ENCODE data around the gene DSG1.

The DSG1 gene

GRCh38 chr18:31354990-31355389, 37.0 kb downstream of the DSG1 start:
- no peak for DNase-seq

DNA sequence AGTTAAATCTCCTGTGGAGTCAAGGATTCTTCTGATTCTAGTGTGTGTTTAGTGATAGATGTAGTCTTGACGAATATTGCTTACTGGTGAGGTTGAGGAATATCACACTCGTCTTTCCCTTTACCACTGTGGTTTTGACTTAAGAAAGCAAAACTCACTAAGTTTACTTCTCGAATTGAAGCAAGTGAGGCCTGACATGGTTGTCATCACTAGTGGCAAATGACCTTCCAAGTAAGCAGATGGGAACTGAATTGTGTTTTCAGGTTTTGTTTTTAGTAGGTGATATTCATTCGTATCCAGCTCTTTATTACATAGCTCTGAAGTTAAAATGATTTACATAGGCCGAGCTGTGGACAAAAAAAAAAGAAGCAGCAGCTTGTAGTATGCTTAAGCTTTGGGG, 38.1 kb downstream of the DSG1 start:
- no peak for DNase-seq

GRCh38 chr18:31364190-31364589, 46.2 kb downstream of the DSG1 start:
- DNase-seq, result no peak

- no peak for DNase-seq
Measured at GRCh38 chr18:31369478-31369877, 51.5 kb downstream of the DSG1 start.

DNA sequence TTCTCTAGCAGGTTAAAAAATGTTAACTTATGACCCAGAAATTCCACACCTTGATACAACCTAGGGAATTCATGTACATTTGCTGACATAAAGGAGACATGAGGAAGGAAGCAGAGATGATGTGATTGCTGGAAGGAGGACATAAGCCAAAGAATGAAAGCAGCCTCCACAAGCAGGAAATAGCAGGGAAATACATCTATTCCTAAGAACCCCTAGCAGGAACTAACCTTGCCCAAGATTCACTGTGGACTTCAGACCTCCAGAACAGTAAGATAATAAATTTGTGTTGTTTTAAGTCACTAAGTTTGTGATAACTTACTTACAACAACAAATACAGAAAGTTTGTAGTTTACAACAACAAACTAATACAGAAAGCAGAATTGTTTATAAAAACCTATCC, 54.0 kb downstream of the DSG1 start:
- DNase-seq, result no peak

DNA sequence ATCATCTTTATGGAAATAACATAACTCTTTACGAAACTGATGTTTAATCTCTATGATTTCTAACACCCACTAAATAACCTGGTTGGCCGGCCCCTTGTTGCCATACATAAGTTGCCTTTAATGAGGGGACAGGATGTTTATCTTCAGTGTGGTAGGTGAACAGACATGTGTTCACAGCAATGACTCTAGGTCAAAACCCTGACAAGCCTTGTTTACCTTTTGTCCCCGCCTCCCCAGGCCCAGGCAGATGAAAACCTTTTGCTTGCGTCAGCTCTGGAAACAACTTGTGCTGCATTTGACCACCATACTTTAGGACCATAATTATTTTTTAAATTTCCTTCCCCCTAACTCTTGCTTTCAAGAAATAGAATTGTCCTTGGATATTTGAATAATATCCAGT, 55.7 kb downstream of the DSG1 start:
- no peak for DNase-seq

DNA sequence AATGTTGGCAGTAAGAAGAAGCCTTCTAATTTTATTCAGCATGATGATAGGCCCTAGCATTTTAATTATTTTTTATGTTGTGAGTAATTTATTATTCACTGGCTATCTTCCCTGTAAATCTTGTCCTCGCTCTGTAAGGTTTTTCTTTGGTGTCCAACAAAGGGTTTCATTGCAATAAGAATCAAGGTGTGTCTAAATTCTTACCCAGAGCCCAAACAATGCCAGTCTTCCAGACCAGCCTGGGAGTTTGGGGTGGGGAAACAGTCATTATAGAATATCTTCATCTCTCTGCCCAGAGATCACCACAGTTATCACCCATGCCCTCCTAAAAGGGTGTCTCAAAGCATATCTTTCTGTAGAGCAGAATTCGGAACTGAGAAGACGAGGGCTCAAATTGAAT, 58.5 kb downstream of the DSG1 start, which contains the start of gene DSG4:
Gene DSG4 (plus strand): TSS at position 301 of the 400 bp plus-strand sequence. CDS start 135 bp downstream, outside the sequence.
- DNase-seq, result no peak

DNA sequence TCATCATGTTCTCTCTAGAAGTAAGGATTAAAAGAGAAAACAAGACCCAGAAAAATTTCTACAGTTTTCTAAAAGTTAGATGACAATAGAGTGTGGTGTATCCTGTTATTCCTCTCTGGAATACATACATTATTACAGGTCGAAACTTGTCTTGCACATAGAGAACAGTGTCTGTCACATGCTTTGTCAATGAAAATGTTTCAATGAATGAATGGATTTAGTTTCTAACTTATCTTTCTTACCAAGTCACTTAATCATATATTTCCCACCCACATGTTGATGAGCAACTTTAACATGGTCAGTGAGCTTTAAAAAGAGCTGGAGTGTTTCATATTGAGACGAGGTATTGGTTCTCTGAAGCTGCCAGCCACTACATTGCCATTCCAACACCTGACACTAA, 63.0 kb downstream of the DSG1 start:
- no peak for DNase-seq

DNA sequence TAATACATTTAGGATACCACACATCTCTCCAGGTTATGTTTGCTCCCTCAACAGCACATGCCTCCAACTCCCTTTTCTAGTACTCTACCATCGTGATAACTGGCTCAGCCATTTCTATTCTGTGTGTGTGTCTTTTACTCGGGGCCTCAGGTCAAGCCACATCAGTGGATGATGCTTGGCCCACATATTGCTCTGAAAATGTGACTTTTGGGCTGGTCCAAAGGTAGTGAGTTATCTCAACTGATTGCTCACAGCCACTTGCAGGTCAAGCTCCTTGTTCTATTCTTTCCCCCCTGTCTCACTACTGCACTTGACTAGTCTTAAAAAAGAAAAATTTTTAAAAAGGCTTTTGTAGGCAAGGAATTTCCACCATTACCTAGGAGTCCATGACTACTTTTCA, 64.1 kb downstream of the DSG1 start:
- no peak for DNase-seq

GRCh38 chr18:31386741-31387140, 68.8 kb downstream of the DSG1 start:
- no peak for DNase-seq

DNA sequence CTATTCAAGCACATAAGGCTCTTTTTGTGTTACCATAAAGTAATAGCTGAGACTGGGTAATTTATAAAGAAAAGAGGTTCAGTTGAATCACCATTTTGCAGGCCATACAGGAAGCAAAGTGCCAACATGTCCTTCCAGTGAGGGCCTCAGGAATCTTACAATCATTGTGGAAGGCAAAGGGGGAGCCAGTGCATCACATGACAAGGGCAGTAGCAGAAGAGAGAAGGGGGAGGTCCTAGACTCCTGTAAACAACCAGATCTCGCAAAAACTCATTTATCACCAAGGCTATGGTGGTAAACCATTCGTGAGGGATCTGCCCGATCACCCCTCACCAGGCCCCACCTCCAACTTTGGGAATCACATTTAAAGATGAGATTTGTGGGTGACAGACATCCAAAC, 75.3 kb downstream of the DSG1 start:
- no peak for DNase-seq

- DNase-seq, result no peak
Measured at GRCh38 chr18:31396796-31397612, 79.0 kb downstream of the DSG1 start.

GRCh38 chr18:31398191-31398590, 80.2 kb downstream of the DSG1 start:
- no peak for DNase-seq

GRCh38 chr18:31399306-31400032, 81.5 kb downstream of the DSG1 start:
- no peak for DNase-seq

DNA sequence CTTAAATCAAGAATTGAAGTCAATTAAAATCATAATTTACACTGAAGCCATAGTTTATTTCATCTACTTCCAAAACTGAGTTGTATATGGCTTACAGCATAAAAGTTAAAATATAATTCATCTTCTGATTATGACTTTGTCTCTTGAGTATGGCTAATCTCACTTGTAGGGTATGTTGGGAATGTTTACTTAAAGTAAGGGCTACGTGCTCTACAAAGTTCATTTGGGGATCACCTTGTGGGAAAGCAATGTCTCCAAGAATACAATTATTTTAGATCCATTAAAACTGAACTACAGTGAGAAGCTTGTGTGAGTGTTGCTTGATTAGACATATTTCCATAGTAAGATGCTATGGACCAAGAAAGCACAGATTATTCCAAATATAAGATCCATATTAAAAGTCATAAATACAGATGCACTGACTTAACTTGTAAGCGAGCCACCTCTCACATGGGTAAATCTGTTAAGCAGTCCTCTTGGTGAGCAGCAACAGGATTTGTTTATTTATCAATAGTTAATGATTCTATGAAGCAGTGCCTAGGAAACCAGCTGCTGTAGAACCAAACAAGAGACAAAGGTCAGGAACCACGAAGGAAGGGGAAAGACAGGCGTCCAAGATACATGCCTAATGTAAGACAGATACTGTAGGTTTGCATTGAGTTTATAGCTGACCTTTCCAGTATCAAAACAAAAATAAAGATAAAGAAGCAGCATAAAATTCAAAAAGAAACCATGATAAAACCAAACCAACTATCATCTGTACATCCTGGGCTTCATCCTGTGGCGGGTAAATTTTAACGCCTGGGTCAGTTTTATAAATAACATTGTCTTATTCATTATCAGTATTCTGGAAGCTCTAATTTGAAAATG, 83.4 kb downstream of the DSG1 start:
- DNase-seq, result no peak

DNA sequence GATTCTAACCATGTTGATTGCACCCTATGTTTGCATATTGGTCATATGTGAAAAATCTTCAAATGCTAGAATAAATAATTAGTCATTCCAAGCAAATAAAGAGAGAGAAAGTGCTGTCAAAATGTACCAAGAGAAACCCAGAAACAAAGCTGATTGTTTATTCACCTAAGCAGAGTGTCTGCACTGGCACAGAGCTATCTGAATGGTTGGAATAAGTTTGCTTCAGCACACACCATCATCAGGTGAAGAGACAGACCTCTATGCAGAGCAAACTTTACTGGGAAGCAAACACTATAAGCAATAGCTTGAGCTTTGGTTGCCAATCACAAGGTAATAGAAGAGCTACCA, 84.0 kb downstream of the DSG1 start:
- no peak for DNase-seq

GRCh38 chr18:31403409-31403808, 85.4 kb downstream of the DSG1 start:
- no peak for DNase-seq

Data from stimulated activated CD4-positive, alpha-beta T cell treated with anti-CD3 and anti-CD28 coated beads, Interleukin-15, amount 100 ng/mL, for 24 hours (primary cell).